GM12801 (cell line): ENCODE measurements around the gene MRM2.

Source experiments
- CTCF ChIP-seq: IDR thresholded peaks from one replicate; pipeline ENCODE4 v1.5.1; 2011; ENCODE audit warnings: control low read depth; ENCODE audit not compliant: insufficient read length; ENCODE audit errors: extremely low read depth

The MRM2 gene

GRCh38 chr7:2241580-2242540 is at the start of gene MRM2, which contains the start of gene NUDT1:
Gene MRM2 (minus strand): TSS chr7:2242205. CDS start chr7:2242169, 36 bp downstream.
Gene NUDT1 (plus strand): TSS chr7:2242226. CDS start chr7:2244575, 2,349 bp downstream.
- TF ChIP-seq CTCF: no peak

GRCh38 chr7:2290877-2291276 is 48.9 kb upstream of the MRM2 start:
- TF ChIP-seq CTCF: no peak

GRCh38 chr7:2289621-2290020 is 47.6 kb upstream of the MRM2 start:
- TF ChIP-seq CTCF: no peak

GRCh38 chr7:2289111-2289586 is 47.1 kb upstream of the MRM2 start:
- TF ChIP-seq CTCF: no peak

- TF ChIP-seq CTCF: no peak
These were observed 46.5 kb upstream of the MRM2 start for GRCh38 chr7:2288503-2288902.

- no peak for TF ChIP-seq CTCF
These were observed 45.7 kb upstream of the MRM2 start for GRCh38 chr7:2287745-2288144.

GRCh38 chr7:2283074-2283473 is 41.1 kb upstream of the MRM2 start:
- TF ChIP-seq CTCF: no peak
